Heart right ventricle (tissue), 16 donors: ENCODE results near the gene TTC19. TPM values are rescaled to one million over a fixed set of nuclear protein-coding genes. Genes with fewer than 3 reads are reported as not detected.

Source experiments
- ATAC-seq, 8 donors: fragments of 200-7000 bp; cut with Tn5 transposase; one replicate each; pipeline ENCODE4 v1.9.1; 2020; ENCODE audit warnings: mild to moderate bottlenecking in 8 of 8, moderate library complexity in 8 of 8, moderate number of reproducible peaks in 1 of 8
- DNase-seq, 2 donors: peaks; one replicate each; pipeline ENCODE4 v3.0.0-alpha.2; 2020
- H3K27ac ChIP-seq, 10 donors: fragments of 200-600 bp; sonication (generic) in 2 of 10; one replicate each; pipeline versions ENCODE4 v1.5.0 to v1.8.0; 2020 to 2022; ENCODE audit warnings: mild to moderate bottlenecking in 3 of 10
- H3K27me3 ChIP-seq, 7 donors: fragments of 200-600 bp; one replicate each; pipeline ENCODE4 v1.8.0; 2021 to 2022; ENCODE audit warnings: mild to moderate bottlenecking in 2 of 7
- H3K36me3 ChIP-seq, 9 donors: fragments of 200-600 bp; sonication (generic) in 1 of 9; one replicate each; pipeline versions ENCODE4 v1.5.0 to v1.8.0; 2020 to 2022; ENCODE audit warnings: mild to moderate bottlenecking in 2 of 9
- H3K4me1 ChIP-seq, 9 donors: fragments of 200-600 bp; sonication (generic) in 1 of 9; one replicate each; pipeline versions ENCODE4 v1.5.0 to v1.8.0; 2020 to 2022; ENCODE audit warnings: mild to moderate bottlenecking in 4 of 9
- H3K4me3 ChIP-seq, 10 donors: fragments of 200-600 bp; sonication (generic) in 2 of 10; one replicate each; pipeline versions ENCODE4 v1.5.0 to v1.8.0; 2020 to 2022; ENCODE audit warnings: mild to moderate bottlenecking in 7 of 10, moderate library complexity in 2 of 10
- H3K9me3 ChIP-seq, 11 donors: fragments of 200-600 bp in 10 of 11; sonication (generic) in 2 of 11; one replicate each; pipeline versions ENCODE4 v1.5.0 to v1.8.0; 2013 to 2022; ENCODE audit warnings: mild to moderate bottlenecking in 2 of 11, control low read depth in 1 of 11, moderate library complexity in 1 of 11
- CTCF ChIP-seq, 9 donors: fragments of 200-600 bp; sonication (generic) in 2 of 9; IDR thresholded peaks; one replicate each; pipeline versions ENCODE4 v1.5.0 to v1.8.0; 2021 to 2022; ENCODE audit warnings: antibody characterized with exemption in 9 of 9, mild to moderate bottlenecking in 5 of 9, moderate library complexity in 1 of 9
- WGBS, 2 donors: extraction: QIAGEN DNeasy Blood & Tissue Kit; methylation state at CpG; one replicate each; pipeline ENCODE4 v1.1.7; 2013; ENCODE audit warnings: inconsistent platforms in 1 of 2; 5-methylcytosine and 5-hydroxymethylcytosine counted together
- intact Hi-C, 10 donors: fragments of 100-400 bp; cut with DNase I; formaldehyde crosslinking; loops; one replicate each; pipeline versions ENCODE4 v1.11.1 to v1.14.2; 2022
- long read RNA-seq, 3 donors: library from polyadenylated mRNA; unstranded; transcript quantifications; one replicate each; pipeline ENCODE4 v2.0.0, GENCODE V29; 2020 to 2021
- polyA plus RNA-seq, 2 donors: library from polyadenylated mRNA; stranded (reverse); fragments of 200-250 nt; gene quantifications; one replicate each; pipeline ENCODE4 v1.2.3, GENCODE V29; 2013
- total RNA-seq, 10 donors: library from RNA; stranded (reverse); fragmentation: NEBNext Ultra II Directional in 3 of 10; extraction: Animal tissue kit (Norgen Biotek cat#: 25700) in 3 of 10; gene quantifications; one replicate each; pipeline versions ENCODE4 v1.2.1 to v1.2.4, GENCODE V29; 2021 to 2023
- donor health status: Arrhythmogenic right ventricular cardiomyopathy.
- donor health status: ischemic (EF 13 %, LVEDD 7.1; RV severe dilation, severe dysfunction).
- donor health status: healthy with polysubstance abuse.
- donor health status: DM: no; HTN: yes; CAD: no.
- donor health status: DM: no; HTN: no; CAD: no.
- donor health status: ischemic (EF 25% LVEDD 6.9; RV normal size, moderate dysfunction).
- donor health status: ischemic (EF 25% LVEDD 5.7; RV mildly dilated, moderate dysfunction).
- donor health status: healthy.
- donor health status: DM: yes; HTN: yes; CAD: no.
- donor health status: Ischemic cardiomyopathy.
- donor health status: ischemic (EF 35%, LVEDD 5.7; RV mildly dilated, moderate dysfunction).
- donor health status: nonischemic (EF 11% LVEDD 7.7; RV severe dilation, severe dysfunction).
- donor health status: DM: yes; HTN: yes; CAD: no.
- donor health status: PGD.
- donor health status: ischemic (EF 29% LVEDD 5.4; RV normal size, mild dysfunction).
- donor health status: nonischemic (EF 23%, LVEDD 6.1; RV moderate dilation, normal function).

The TTC19 gene
- total RNA-seq (10 to 100 TPM; 25.1 to 41.1 (median 28.2) TPM), polyA plus RNA-seq (10 to 100 TPM; 10.8 to 19.4 TPM)
- long read RNA-seq, donor 1, transcript TTC19-201 (10 exons, 3,002 nt), result major isoform, 25 of 45 reads
- long read RNA-seq, donor 1, partial matches to known transcripts, result 9 of 45 reads
- long read RNA-seq, donor 1, other reads (novel, unspliced or antisense), result 9 of 45 reads
- long read RNA-seq, donor 2, transcript TTC19-201 (10 exons, 3,002 nt), result major isoform, 40 of 47 reads
- long read RNA-seq, donor 2, partial matches to known transcripts, result 3 of 47 reads
- long read RNA-seq, donor 2, other reads (novel, unspliced or antisense), result 1 of 47 reads
- long read RNA-seq, donor 3, transcript TTC19-207 (3 exons, 3,075 nt), result major isoform, 5 of 28 reads
- long read RNA-seq, donor 3, partial matches to known transcripts, result 16 of 28 reads
- long read RNA-seq, donor 3, other reads (novel, unspliced or antisense), result 7 of 28 reads

- Histone ChIP-seq H3K4me3 (peak within 1 kb of the TSS; percentile 70 to 95 (median 84)), H3K36me3 (peaks cover 0 to 60% (median 28%) of the 10 kb centered on the region in 9 donors), H3K4me1 (peaks cover 0 to 63% (median 42%) of the 10 kb centered on the region in 9 donors), H3K27ac (peak within 1 kb of the TSS; percentile 85 to 97 (median 94)), H3K27me3 (no peaks in the 10 kb centered on the region), H3K9me3 (peaks cover 0 to 3% (median 0%) of the 10 kb centered on the region in 11 donors)
- TF ChIP-seq CTCF (IDR thresholded peaks at IDR 0.05), result peak in 2 of 9 donors; percentile 5 to 30
- 0% methylated on average over 73 to 91 of the region's 91 CpGs for WGBS, 2 donors
- DNase-seq (peak; percentile 97 to 98), ATAC-seq (peak; percentile 97 to 99 (median 98))
- intact Hi-C loops, result loop anchor here in 7 of 10 donors (2.0 to 10.0 kb wide), 4 partner anchors 52 to 172 kb away; partner anchors contain the start of gene ADORA2B (in 4 of the 7)
These were observed at the start of gene TTC19, which contains the start of gene ZSWIM7 for GRCh38 chr17:15999141-15999973. Gene TTC19, plus strand, starts transcription at chr17:15999824. Its CDS starts 25 bp downstream, at chr17:15999849. Gene ZSWIM7, minus strand, starts transcription at chr17:15999704. Its CDS starts 110 bp downstream, at chr17:15999594.

GRCh38 chr17:15951368-15952047 is 48.1 kb upstream of the TTC19 start:
- Histone ChIP-seq H3K4me1 (peaks cover 0 to 28% (median 0%) of the 10 kb centered on the region in 9 donors), H3K36me3 (no peaks in the 10 kb centered on the region), H3K4me3 (no peak overlapping the region), H3K27ac (no peak overlapping the region), H3K27me3 (no peaks in the 10 kb centered on the region), H3K9me3 (no peaks in the 10 kb centered on the region)
- no peak for TF ChIP-seq CTCF (IDR thresholded peaks at IDR 0.05)
- peak in 1 of 8 donors; percentile 24 for ATAC-seq
- 94 to 97% methylated on average over 6 of the region's 6 CpGs for WGBS, 2 donors
- no peak for DNase-seq
- intact Hi-C loops, result no loop called here

GRCh38 chr17:15952048-15952532 is 47.5 kb upstream of the TTC19 start:
- ATAC-seq (no peak), DNase-seq (no peak)
- Histone ChIP-seq H3K36me3 (no peaks in the 10 kb centered on the region), H3K27me3 (no peaks in the 10 kb centered on the region), H3K9me3 (no peaks in the 10 kb centered on the region), H3K27ac (no peak overlapping the region), H3K4me3 (no peak overlapping the region), H3K4me1 (peaks cover 0 to 24% (median 0%) of the 10 kb centered on the region in 9 donors)
- intact Hi-C loops, result no loop called here
- WGBS, 2 donors, result 81 to 88% methylated on average over 7 of the region's 7 CpGs
- TF ChIP-seq CTCF (IDR thresholded peaks at IDR 0.05), result no peak
